ACHN (cell line): ENCODE data around the gene ALDOC.

Experiments
- DNase-seq: peaks from one replicate; pipeline ENCODE4 v3.0.0-alpha.2; 2015
- in situ Hi-C: cut with HindIII; loops from 2 replicates; pipeline ENCODE4 v1.10.0; 2017; ENCODE audit warnings: low sequenced_read_pairs, low pct_ligation_motif_present, low pct_unique_long_range_greater_than_20kb

Gene ALDOC

DNA sequence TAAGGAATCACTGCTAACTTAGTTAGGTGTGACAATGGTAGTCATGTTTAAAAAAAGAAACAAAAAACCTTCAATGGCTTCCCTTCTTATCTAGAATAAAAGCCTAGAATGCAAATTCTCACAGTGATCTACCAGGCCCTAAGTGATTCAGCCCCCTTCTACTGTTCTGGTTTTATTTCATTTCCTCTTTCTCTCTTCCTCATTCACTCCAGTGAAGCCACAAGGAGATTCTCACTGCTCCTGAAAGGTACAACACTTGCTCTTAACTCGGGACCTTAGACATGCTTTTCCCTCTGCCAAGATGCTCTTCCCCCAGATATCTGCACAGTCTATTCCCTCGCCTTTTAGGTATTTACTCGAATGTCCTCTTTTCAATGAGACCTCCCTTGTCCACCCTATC lies 9.1 kb downstream of the ALDOC start:
- DNase-seq, result no peak
- in situ Hi-C loops, result no loop called here

DNA sequence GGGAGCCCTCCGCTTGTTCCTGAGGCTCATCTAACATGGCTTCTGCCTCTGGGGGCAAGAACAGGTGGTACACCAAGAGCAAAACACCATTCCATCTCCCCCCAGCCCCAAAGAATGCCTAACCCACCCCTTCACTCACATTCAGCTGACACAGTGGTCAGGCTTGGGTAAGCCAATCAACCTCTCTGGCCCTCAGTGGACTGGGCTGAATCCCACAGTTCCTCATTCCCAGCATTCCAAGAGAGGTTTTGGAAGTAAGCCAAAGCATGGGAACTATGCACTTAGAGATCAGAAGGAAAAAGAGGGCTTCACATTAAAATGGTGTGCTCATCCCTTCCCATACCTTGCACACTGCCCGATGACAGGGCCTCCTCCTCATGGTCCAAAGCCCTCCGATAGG lies 13.2 kb downstream of the ALDOC start:
- DNase-seq, result peak; percentile 98
- in situ Hi-C loops, result no loop called here

DNA sequence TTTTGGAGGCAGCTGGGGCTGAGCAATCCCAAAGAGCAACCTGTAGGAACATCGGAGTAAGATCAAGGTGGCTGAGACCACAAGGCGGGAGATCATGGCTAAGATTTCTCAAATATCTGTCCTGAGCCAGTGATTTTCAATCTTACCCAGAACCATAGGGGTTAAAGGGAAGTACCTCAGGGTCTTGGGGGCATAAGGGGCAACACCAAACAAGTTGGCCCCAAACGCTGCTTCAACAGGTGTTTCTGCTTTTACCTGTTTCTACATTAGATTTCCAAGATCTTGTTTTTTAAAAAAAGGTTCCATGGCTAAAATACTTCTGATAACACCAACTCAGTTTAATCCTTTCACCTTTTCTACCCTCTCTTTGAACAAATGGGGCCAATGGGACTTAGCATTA lies 21.7 kb downstream of the ALDOC start:
- in situ Hi-C loops, result no loop called here
- DNase-seq, result no peak

DNA sequence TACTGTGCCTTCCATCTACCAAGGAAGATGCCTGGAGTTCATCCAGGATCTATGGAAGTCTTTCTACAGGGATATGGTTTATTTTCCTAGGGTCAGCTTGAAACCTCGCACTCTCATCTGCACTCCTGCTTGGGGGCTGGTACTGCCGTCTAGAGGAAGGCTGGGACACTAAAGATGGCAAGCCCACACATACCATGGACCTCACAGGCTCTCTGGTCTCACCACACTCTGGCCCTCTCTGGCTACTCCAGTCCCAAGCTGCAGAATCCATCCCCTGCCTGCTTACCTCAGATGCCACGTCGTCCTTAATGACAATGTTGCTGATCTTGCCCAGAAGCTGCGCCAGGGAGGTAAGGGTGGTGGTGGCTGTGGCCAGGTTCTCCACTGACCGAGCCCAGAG lies 22.1 kb downstream of the ALDOC start:
- in situ Hi-C loops, result no loop called here
- no peak for DNase-seq

DNA sequence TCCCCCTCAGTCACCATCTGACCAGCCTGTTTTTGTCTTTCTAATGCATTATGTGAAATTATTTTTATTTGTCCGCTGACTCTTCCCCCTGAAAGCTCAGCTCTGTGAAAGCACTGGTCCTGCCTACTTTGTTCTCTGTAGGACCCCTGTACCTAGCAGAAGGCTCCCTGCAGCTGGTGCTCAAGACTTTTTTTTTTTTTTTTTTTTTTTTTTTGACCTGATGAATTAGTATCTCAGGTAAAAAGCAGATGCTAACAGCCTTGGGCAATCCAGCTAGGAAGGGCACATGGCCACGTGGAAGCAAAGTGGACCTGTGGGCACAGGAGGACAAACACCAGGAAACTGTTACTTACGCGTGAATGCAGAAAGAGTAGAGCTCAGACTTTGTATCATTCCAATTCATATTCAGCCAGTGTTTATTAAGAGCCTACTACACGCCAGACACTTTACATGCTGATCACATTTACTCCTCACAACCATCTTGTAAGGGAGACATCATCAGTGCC lies 23.6 kb downstream of the ALDOC start:
- in situ Hi-C loops, result no loop called here
- no peak for DNase-seq

DNA sequence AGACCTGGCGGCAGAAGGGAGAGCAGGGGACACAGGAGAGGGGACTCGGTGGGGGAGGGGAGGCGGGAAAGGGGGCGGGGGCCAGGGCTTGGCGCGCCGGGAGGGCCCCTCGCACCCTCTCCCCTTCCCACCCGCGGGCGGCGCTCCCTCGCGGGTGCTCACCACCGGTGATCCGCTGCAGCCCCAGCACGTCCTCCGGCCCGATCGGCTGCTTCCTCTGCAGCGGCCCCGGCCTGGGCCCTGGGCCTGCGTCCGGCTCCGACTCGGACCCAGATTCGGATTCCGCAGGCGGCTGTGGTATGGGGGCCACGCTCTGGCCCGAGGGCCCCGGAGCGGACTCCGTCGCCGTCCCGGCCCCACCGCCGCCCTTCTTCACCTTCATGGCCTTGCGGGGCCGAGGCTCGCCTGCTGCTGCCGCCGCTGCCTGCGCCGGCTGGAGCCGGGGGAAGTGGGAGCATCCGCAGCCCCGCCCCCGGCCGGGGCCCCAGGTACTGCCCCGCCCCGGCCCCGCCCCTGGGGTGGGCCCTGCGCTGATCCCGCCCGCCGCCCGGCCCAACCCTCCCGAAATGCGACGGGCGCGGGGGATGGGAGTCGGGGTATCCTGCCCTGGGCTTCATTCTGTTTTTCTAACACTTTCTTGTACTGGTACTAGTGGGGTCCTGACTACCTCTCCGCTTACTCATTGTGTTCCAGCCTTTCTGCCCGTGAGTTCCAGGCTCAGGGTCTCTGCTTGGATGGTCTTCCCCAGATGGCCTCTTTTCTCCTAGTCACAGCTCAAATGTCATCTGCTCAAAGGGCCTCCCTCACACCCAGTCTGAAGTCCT lies 24.3 kb downstream of the ALDOC start, which contains the start of gene UNC119:
Gene UNC119 (minus strand): TSS at position 449 of the 824 bp plus-strand sequence. CDS start 67 bp downstream, at position 382.
- in situ Hi-C loops, result no loop called here
- peak; percentile 82 for DNase-seq

DNA sequence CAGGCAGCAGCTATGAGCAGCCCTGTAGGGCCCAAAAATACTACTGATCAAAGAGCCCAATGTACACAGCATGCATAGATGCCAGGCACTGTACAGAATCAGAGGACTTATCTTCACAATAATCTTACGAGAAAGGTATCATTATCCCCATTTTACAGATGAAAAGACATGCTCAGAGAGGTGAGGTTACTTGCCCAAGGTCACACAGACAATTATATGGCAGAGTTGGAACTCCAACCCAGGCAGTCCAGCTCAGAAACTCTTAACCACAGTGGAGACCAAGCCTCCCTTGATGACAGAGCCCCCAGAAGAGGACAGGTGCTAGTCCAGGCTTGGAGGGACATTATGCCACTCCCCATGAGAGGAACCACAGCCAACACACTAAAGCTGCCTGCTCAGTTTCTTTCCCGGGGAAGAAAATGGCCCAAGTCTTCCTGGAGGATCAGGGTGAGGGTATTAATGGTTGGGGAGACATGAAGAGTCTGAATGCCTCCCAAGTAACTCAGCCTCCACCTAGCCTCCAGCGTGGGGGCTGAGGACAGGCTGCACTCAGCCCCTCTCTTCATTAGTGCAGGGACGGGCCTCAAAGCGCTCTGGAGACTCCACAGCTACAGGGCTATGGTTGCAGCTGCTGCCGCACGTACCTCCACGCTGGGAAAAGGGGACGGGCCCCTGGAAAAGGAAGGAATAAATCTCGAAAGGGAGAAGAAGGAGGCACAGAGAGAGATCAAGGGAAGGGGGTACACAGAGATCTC lies 25.1 kb downstream of the ALDOC start:
- in situ Hi-C loops, result no loop called here
- peak; percentile 27 for DNase-seq

DNA sequence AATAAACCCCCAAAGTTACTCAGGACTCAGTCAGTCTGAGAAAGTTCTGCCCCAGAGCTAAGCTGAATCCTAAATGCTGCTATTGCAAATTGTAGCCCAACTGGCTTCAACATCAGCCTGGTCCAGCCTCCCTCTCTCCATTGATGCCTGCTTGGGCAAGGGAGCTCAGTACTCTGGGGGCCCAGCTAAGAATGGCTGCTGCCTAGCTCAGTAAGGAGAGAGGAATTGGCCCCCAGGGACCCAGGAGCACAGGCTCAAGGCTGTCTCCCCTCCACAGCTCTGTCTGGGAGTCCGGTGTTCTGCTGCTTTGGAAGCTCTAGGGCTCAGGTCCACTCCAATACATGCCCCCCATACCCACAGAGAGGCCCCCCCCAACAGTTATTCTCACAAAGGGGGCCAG lies 25.8 kb downstream of the ALDOC start:
- in situ Hi-C loops, result no loop called here
- DNase-seq, result no peak

DNA sequence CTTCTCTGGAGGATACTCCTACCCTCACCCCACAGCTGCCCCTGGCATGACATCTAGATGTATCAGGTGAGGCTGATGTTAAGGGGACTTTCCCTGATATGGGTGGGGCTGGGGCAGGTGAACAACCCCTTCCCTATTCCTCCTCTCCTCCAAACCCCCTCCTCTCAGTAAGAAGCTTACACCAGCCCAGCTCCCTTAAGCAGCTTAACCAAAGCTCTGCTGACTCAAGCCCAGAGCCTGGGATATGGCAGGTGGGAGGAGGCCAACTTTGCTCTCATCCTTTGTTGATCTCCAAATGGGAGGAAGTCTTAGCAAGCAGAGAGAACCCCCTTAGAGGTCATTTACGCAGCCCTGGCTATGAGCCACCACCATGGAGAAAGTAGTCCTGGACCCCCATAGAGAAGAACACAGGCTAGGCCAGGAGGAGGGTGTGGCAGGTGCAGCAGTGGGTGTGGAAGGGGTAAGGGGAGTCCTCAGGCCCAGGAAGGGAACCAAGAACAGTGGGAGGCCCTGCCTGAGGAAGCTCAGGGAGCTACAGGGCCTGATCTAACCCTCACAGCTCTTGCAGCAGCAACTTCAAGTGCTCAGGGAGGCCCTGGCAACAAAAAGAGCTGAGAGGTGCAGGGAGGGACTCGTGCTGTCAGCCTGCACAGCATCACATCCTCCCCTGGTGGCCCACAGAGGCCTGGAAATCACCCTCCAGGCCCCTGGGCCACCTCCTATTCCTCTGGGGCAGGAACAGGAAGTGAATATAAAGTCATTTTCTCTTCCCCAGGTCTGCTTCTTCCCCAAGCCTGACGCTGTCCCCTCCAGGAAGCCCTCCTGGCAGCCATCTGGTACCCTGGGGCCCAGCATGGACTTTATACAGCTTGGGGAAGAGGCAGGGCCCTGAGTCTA lies 27.2 kb downstream of the ALDOC start:
- in situ Hi-C loops, result no loop called here
- no peak for DNase-seq

DNA sequence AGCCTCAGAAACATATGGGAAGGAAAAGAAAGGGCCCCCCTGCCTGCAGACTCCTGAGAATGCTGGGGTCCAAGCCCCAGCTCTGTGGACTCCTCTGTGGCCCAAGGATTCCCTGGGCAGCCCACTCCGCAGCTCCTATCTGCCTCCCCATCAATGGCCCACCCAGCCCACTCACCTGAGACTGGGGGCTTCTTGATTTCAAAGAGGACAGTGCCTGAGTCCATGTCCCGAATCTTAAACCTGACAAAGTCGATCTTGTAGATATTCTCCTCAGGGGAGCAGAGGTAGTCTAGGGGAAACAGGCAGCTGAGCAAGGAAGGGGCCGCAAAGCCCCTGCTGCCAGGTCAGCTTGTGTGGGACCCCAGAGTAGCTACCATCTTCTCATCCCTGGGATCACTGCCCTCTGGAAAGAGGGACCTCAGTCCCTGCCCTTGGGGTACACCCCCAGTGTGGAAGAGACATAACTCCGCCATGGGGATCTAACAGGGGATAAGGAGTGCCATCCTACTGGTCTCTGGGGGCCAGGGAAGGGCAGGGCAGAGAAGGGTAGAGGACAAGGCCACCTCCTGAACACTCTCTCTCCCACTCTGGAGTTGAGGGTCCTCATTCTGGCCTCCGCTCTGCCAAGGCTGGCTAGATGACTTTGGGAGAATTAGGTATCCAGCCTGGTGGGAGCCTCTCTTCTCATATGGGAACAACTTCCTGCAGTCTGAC lies 28.1 kb downstream of the ALDOC start:
- DNase-seq, result no peak
- in situ Hi-C loops, result no loop called here

DNA sequence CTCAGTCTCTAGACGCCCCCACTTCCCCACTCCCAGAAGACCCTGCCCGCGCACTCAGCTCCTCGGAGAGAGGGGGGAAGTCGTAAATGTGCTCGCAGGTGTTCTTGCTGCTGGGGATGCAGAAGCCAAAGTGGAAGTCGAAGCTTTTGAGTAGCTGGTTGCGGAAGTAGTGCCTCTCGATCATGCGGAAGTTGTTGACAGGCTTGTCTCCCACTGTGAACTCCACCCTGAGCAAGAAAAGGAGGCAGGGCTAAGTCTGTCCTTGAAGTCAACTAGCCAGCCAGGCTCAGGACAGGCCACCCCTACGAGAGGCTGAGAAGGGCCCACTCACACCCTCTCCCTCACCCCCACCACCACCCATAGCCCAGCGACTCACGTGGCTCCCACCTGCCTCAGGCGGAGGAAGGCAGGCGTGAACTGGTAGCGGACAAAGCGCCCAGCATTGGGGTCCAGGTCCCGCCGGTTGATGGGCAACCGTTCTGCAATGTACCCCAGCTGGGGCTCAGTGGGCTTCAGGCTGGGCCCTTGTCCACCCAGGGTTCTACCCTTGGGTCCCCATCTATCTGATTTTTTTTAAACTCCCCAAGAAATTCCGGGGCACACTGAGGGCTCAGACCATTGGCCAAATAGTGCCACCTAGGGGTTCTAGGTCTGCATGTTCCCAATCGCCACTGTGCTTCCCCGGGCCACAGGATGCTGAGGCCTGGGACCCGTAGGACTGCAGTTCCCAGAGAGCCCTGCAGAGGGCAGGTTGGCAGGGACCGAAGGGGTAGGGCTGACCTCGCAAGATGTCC lies 28.9 kb downstream of the ALDOC start:
- in situ Hi-C loops, result no loop called here
- peak; percentile 90 for DNase-seq

DNA sequence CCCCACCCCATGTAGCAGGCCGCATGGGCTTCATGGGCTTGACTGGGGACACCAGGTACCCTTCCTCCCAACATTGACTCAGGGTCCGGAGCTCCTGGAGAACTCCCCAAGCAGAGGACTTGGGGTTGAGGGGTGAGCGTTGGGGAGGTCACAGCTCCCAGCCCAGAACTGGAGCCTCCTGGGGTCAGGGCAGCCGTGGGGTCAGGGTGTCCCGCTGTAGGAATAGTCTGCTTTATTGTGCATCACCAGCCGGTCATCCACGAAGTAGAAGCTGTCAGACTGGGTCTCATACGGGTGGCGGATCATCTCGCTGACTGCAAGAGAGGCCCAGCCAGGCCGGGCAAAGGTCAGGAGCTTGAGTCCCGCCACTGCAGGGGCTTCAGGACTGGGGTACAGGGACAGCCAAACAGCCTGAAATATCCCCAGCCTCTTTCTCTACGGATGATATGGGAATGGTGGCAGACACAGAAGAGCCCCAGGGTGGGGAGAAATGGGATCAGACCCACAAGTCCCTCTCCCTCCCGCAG lies 29.5 kb downstream of the ALDOC start:
- no peak for DNase-seq
- in situ Hi-C loops, result no loop called here

DNA sequence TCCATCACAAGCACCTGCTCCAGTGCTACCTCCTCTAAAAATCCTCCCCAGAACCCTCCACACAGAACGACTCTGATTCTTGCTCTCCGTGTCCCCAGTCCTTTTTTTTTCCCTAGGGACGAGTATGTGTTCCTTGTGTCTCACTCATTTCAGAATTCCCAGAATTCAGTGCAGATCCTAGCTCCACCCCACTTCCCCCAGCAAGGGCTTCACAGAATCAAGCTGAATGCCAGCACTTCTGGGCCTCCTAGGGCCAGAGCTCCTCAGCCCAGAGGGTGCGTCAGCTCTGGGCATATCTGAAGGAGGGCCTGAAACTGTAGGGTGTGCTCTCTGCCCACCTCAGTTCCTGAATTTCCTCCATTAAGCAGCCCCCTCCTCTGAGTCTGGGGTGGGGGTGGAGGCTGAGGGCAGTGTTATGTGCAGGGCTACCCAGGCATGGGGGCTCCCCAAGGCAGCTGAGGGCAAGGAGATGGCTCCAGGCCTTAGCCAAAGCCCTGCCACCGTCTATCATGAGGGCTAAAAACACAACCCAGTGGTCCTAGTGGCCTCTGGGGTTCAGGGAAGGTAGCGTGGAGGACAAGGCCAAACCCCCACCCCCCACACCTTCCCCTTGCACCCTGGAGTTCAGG lies 30.8 kb downstream of the ALDOC start:
- no peak for DNase-seq
- in situ Hi-C loops, result no loop called here

DNA sequence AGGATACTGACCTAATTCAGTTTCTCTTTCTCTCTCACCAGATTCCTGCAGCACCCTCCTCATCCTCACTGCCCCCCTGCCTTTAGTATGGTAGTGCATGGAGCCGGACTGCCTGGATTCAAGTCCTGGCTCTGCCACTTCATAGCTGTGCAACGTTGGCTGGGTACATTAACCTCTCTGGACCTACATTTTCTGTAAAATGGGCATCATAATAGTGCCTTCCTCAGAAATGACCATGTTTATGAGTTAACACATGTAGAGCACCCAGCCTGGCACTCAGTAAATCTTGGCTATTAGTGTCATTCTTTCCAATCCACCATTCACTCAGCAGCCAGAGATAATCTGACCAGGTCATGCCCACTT lies 31.6 kb downstream of the ALDOC start:
- in situ Hi-C loops, result no loop called here
- DNase-seq, result no peak

DNA sequence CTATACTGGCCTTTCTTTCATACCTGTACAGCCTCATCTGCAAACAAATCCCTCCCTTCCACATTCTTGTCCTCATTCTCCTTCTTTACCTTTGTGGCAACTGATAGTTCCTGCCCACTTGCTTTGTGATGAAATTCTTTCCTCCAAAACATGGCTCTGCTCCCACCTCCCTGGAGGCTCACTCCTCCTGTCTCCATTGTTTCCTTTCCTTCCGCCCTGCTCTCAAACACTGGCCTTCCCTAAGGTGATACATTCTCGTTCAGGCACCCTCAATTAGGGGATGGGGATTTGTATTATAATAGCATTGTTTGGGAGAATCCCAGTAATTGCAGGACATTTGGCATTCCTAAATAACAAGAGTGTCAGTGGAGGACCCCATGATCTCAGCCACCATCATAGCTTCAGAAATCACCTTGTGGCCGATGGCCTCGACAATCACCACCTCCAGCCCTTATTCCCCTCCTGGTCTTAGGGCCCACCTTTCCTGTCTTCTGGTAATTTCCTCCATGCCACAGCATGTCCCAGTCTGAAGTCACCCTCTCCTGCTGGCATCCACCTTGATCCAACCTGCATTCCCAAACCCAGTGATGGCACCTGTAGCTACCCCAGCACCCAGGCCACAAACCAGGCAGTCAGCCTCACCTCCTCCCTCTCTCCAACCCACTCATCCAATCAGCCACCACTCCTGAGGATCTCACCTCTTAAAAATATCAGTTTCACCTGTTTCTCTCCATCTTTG lies 32.1 kb downstream of the ALDOC start:
- in situ Hi-C loops, result no loop called here
- no peak for DNase-seq

DNA sequence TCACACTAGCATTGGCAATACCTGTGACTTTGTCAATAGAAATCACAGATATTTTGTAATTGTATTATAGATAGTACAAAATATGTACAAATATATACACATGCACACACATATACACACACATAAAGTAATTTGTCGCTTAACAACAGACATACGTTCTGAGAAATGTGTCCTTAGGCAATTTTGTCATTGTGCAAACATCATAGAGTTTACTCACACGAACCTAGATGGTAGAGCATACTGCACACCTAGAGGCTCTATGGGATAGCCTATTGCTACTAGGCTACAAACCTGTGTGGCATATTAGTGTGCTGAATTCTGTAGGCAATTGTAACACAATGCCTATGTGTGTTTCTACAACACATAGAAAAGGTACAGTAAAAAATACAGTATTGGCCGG lies 35.3 kb downstream of the ALDOC start:
- in situ Hi-C loops, result no loop called here
- DNase-seq, result no peak
